Spleen (tissue), 7 donors: ENCODE results near the gene ERO1B.

ENCODE experiments used
- CTCF ChIP-seq, 11 experiments: fragments of 200-600 bp in 7 of 11; fragments of 450-650 bp in 4 of 11; sonication (generic) in 4 of 11; IDR thresholded peaks in 8 of 11; conservative IDR thresholded peaks in 3 of 11; 1 replicate in 7 of 11; 2 replicates in 4 of 11; pipeline versions ENCODE4 v1.4.0 to v1.8.0; 2016 to 2021; ENCODE audit warnings: antibody characterized with exemption in 11 of 11, inconsistent platforms in 4 of 11, mild to moderate bottlenecking in 1 of 11
- POLR2A ChIP-seq, 3 donors: fragments of 450-650 bp; IDR thresholded peaks; one replicate each; pipeline ENCODE4 v1.5.1; 2017; ENCODE audit warnings: antibody characterized with exemption in 3 of 3, mild to moderate bottlenecking in 1 of 3
- donor health status: DM: no; HTN: no; CAD: no; lungs with moderate emphysema.
- donor health status: DM: no; HTN: no; CAD: no.
- donor health status: DM: no; HTN: no; CAD: no.

- TF ChIP-seq CTCF (IDR thresholded peaks at IDR 0.05 in 8 of 11, conservative IDR thresholded peaks at IDR 0.05 in 3 of 11) (no peak), POLR2A (IDR thresholded peaks at IDR 0.05) (no peak)
Measured at GRCh38 chr1:236304682-236305081, 22.9 kb upstream of the ERO1B start.
